ENCODE results near the gene CCDC90B. TPM values are rescaled to one million over a fixed set of nuclear protein-coding genes. Genes with fewer than 3 reads are reported as not detected.
"Not testable (repeated sequence)": the region's sequence is repeated elsewhere in the genome, so short reads cannot be mapped to it uniquely, and the experiment has no call there.

CCDC90B gene, protein sequence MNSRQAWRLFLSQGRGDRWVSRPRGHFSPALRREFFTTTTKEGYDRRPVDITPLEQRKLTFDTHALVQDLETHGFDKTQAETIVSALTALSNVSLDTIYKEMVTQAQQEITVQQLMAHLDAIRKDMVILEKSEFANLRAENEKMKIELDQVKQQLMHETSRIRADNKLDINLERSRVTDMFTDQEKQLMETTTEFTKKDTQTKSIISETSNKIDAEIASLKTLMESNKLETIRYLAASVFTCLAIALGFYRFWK
- total RNA-seq (2012; rRNA removed) = 47.0 and 57.0 TPM in 2 replicates

DNA sequence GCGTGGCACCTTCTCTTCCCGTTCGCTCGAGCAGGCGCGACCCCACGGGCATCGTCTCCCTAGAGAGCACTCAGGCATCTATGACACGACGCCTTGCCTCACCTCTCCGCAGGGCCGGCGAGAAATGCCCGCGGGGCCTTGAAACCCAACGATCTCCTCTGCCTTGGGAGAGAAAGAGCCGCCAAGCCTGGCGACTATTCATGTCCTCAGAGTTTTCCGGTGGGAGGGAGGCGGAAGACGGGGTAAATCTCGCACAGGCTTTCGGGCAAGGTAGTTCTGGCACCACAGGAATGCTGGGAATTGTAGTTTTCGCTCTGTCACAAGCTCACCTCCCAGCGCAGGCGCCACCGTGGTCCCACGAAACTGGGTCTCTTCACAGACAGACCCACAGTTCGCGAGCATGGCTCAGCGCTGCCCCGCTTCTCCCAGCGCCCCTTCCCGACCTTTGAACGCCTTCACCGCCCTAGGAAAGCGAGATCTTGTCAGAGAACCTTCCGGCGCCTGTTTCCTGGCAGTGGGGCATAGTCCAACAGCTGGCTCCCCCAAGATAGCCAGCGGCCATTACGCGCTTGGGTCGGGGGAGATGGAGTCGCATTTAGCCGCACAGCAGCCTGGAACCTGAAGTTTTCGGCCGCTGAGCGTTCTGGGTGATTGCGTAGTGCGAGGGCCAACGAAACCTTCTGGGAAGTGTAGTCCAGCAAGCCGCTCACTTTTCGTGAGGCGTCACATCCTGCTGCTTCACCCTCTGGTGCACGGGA is at the start of gene CCDC90B:
Gene CCDC90B (minus strand): TSS at position 597 of the 758 bp plus-strand sequence. CDS start 395 bp downstream, at position 202.
- peak within 1 kb of the TSS; percentile 93 for H3K9ac ChIP-seq (ENCODE audit: low read depth, low read length)
- peak within 1 kb of the TSS; percentile 85 for H3K4me3 ChIP-seq (ENCODE audit: low read length)
- no peaks in the 10 kb centered on the region for H3K27me3 ChIP-seq (ENCODE audit: control insufficient read depth, insufficient read depth, low read length)
- no peaks in the 10 kb centered on the region for H3K36me3 ChIP-seq (ENCODE audit: insufficient read depth, low read length)
- peak within 1 kb of the TSS; percentile 93 for H3K4me2 ChIP-seq (ENCODE audit: low read length)
- peaks cover 15% of the 10 kb centered on the region for H3K4me1 ChIP-seq (ENCODE audit: control insufficient read depth, insufficient read depth, low read length)
- H3K9me3 ChIP-seq (replicated peaks; ENCODE audit: low read length) = no peaks in the 10 kb centered on the region

DNA sequence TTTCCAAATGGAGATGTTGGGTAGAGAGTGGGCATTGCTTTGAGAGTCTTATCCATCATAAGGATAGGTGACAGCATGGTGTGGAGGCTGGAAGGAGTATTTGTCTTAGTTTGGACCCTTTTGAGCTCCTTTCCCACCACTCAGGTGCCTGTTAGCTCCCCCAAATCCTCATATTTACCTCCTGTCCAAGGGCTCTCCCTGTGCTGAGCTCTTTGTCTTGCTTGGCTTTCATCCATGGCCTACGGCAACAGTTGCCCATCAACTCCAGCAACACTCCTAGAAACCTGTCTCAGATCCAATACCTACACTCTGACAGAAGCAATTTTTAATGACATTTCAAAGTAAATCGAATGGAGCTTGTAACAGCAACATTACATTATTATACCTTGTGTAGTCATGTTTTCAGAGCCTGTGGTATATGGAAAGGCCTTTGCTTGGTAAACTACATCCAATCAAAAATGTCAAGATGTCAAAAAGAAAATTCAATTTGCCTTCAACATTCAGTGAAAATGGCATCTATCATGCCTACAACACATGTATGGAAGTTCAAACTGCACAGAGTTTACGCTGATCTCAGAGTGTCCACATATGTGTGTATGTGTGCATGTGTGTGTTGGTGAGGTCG is 49.4 kb upstream of the CCDC90B start:
- Histone ChIP-seq H3K4me1 (ENCODE audit: control insufficient read depth, insufficient read depth, low read length) (no peaks in the 10 kb centered on the region), H3K36me3 (ENCODE audit: insufficient read depth, low read length) (no peaks in the 10 kb centered on the region), H3K27me3 (ENCODE audit: control insufficient read depth, insufficient read depth, low read length) (no peaks in the 10 kb centered on the region), H3K9ac (ENCODE audit: low read depth, low read length) (no peak overlapping the region), H3K9me3 (replicated peaks; ENCODE audit: low read length) (no peaks in the 10 kb centered on the region), H3K4me2 (ENCODE audit: low read length) (no peak overlapping the region), H3K4me3 (ENCODE audit: low read length) (no peak overlapping the region)

DNA sequence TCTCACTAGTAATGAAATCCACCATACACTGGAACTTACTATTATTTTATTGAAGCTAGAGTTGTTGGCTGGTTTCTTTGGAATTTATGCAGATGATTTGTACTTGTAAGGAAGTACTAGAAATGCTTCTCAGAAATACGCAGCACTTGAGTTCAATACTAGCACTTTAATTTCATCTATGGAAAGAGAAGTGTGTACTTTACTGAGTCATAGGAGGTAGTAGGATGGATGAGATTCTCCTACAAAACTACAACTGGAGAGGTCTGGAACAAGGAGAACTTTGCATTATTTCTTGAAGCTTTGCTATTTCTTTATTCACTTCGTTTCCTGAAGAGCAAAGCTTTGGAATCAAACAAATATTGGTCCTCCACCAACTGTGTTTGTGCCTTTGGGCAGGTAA is 44.1 kb upstream of the CCDC90B start:
- Histone ChIP-seq H3K4me2 (ENCODE audit: low read length) (no peak overlapping the region), H3K27me3 (ENCODE audit: control insufficient read depth, insufficient read depth, low read length) (no peaks in the 10 kb centered on the region), H3K9ac (ENCODE audit: low read depth, low read length) (no peak overlapping the region), H3K9me3 (replicated peaks; ENCODE audit: low read length) (no peaks in the 10 kb centered on the region), H3K4me1 (ENCODE audit: control insufficient read depth, insufficient read depth, low read length) (no peaks in the 10 kb centered on the region), H3K36me3 (ENCODE audit: insufficient read depth, low read length) (no peaks in the 10 kb centered on the region), H3K4me3 (ENCODE audit: low read length) (no peak overlapping the region)

DNA sequence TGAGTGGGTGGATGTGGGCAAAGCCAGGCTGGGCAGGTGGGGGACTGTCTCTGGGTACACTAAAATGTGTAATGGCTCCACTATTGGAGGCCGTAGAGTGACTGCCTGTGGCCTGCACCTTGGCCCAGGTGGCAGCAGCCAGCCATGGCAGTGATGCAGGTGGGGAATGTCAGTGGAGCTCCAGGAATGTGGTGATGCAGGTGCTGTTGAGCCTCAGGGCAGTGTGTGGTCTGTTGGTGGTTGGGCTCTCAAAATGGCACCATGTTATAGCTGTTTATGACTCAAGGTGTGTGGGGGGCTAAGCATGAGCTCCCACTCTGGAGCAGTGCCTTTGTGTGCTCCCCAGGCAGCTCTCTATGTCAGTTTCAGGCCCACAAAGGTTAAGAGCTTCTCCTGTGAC is 40.2 kb upstream of the CCDC90B start:
- Histone ChIP-seq H3K4me1 (ENCODE audit: control insufficient read depth, insufficient read depth, low read length) (no peaks in the 10 kb centered on the region), H3K27me3 (ENCODE audit: control insufficient read depth, insufficient read depth, low read length) (peaks cover 4% of the 10 kb centered on the region), H3K4me2 (ENCODE audit: low read length) (no peak overlapping the region), H3K4me3 (ENCODE audit: low read length) (no peak overlapping the region), H3K9ac (ENCODE audit: low read depth, low read length) (no peak overlapping the region), H3K36me3 (ENCODE audit: insufficient read depth, low read length) (no peaks in the 10 kb centered on the region), H3K9me3 (replicated peaks; ENCODE audit: low read length) (no peaks in the 10 kb centered on the region)

DNA sequence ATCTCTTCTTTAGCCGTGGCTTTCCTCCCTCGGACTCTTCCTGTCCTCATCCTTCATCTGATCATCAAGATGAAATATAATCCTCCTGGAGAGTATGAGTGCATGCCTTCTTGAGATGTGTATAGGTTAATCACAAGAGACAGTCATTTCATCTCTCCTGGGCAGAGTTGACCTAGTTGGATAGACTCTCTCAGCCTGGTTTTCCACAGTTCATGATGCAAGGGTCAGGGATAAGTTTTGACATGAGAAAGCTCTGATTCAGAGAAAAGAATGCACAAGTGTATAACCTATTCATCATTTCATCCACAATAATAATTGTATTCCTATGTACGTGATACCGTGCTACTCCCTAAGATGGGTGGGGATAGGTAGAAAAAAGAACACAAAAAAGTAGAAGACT is 33.2 kb upstream of the CCDC90B start:
- H3K4me2 ChIP-seq (ENCODE audit: low read length) = no peak overlapping the region
- H3K27me3 ChIP-seq (ENCODE audit: control insufficient read depth, insufficient read depth, low read length) = peaks cover 4% of the 10 kb centered on the region
- no peak overlapping the region for H3K4me3 ChIP-seq (ENCODE audit: low read length)
- H3K9ac ChIP-seq (ENCODE audit: low read depth, low read length) = no peak overlapping the region
- no peaks in the 10 kb centered on the region for H3K4me1 ChIP-seq (ENCODE audit: control insufficient read depth, insufficient read depth, low read length)
- H3K36me3 ChIP-seq (ENCODE audit: insufficient read depth, low read length) = no peaks in the 10 kb centered on the region
- no peaks in the 10 kb centered on the region for H3K9me3 ChIP-seq (replicated peaks; ENCODE audit: low read length)

DNA sequence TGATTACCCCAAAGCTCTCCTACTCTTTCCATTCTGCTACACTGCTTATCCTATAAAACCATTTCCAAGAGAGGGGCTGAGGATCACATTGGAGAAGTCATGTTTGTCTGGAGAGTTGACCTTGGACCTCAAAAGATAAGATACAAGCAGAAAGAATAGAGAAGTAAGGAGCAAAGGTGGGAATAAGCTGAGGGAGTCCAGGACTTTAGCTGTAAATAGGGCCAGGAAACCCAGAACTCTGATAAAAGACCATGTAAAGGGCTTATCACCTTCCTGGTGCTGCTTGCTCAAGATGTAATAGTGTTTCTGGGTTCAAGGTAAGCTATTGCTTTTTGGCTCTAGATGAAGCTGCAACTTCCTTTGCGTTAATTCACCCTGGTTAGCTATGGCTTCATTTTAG is 32.8 kb upstream of the CCDC90B start:
- no peaks in the 10 kb centered on the region for H3K36me3 ChIP-seq (ENCODE audit: insufficient read depth, low read length)
- H3K4me3 ChIP-seq (ENCODE audit: low read length) = no peak overlapping the region
- no peak overlapping the region for H3K4me2 ChIP-seq (ENCODE audit: low read length)
- no peaks in the 10 kb centered on the region for H3K4me1 ChIP-seq (ENCODE audit: control insufficient read depth, insufficient read depth, low read length)
- no peaks in the 10 kb centered on the region for H3K9me3 ChIP-seq (replicated peaks; ENCODE audit: low read length)
- no peak overlapping the region for H3K9ac ChIP-seq (ENCODE audit: low read depth, low read length)
- H3K27me3 ChIP-seq (ENCODE audit: control insufficient read depth, insufficient read depth, low read length) = peaks cover 4% of the 10 kb centered on the region

DNA sequence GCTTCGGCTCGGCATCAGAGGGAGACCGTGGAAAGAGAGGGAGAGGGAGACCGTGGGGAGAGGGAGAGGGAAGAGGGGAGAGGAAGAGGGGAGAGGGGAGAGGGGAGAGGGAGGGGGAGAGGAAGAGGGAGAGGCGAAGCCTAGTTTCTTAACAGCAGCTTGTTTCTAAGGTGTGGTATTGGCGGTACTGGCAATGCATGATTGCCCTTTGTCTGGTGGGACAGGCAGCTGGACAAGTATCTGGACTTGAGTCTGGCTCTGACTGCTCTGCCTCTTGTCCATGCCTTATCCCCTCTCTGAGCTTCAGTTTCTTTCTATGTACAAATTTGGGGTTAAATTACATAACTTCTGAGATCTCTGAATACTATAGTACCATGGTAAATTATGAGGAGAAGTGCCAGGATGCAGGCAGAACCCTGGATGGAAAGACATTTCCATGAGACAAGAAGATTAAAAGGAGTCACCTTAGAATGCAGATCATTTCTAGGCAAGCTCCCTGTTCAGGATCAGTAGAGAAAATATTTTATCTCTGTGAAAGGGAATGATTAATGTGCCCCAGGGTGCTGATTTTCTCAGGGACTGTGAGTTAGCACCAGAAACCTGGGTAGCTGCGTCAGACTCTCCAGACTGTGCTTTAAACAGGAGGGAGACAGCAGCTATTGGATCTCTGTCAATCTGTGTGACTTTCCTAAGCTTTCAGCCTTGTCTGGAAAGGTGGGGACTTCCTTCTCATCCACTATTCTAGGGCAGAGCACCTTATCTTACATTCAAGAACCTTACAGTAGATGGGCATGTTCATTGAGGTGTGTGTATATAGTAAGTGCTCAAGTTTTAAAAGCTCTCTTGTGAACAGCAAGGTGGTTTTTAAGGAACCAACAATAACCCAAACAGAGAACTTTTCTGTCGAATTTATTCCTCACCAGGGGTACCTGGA is 31.9 kb upstream of the CCDC90B start:
- Histone ChIP-seq H3K36me3 (ENCODE audit: insufficient read depth, low read length) (no peaks in the 10 kb centered on the region), H3K4me2 (ENCODE audit: low read length) (no peak overlapping the region), H3K9ac (ENCODE audit: low read depth, low read length) (no peak overlapping the region), H3K4me1 (ENCODE audit: control insufficient read depth, insufficient read depth, low read length) (no peaks in the 10 kb centered on the region), H3K9me3 (replicated peaks; ENCODE audit: low read length) (no peaks in the 10 kb centered on the region), H3K27me3 (ENCODE audit: control insufficient read depth, insufficient read depth, low read length) (peaks cover 4% of the 10 kb centered on the region), H3K4me3 (ENCODE audit: low read length) (no peak overlapping the region)

DNA sequence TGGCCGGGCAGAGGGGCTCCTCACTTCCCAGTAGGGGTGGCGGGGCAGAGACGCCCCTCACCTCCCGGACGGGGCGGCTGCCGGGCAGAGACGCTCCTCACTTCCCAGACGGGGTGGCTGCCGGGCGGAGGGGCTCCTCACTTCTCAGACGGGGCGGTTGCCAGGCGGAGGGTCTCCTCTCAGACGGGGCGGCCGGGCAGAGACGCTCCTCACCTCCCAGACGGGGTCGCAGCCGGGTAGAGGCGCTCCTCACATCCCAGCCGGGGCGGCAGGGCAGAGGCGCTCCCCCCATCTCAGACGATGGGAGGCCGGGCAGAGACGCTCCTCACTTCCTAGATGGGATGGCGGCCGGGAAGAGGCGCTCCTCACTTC is 30.7 kb upstream of the CCDC90B start:
- H3K4me1 ChIP-seq (ENCODE audit: control insufficient read depth, insufficient read depth, low read length); H3K4me3 ChIP-seq (ENCODE audit: low read length); H3K4me2 ChIP-seq (ENCODE audit: low read length); H3K9ac ChIP-seq (ENCODE audit: low read depth, low read length); H3K27me3 ChIP-seq (ENCODE audit: control insufficient read depth, insufficient read depth, low read length); H3K36me3 ChIP-seq (ENCODE audit: insufficient read depth, low read length); H3K9me3 ChIP-seq (replicated peaks; ENCODE audit: low read length): not testable (repeated sequence)

DNA sequence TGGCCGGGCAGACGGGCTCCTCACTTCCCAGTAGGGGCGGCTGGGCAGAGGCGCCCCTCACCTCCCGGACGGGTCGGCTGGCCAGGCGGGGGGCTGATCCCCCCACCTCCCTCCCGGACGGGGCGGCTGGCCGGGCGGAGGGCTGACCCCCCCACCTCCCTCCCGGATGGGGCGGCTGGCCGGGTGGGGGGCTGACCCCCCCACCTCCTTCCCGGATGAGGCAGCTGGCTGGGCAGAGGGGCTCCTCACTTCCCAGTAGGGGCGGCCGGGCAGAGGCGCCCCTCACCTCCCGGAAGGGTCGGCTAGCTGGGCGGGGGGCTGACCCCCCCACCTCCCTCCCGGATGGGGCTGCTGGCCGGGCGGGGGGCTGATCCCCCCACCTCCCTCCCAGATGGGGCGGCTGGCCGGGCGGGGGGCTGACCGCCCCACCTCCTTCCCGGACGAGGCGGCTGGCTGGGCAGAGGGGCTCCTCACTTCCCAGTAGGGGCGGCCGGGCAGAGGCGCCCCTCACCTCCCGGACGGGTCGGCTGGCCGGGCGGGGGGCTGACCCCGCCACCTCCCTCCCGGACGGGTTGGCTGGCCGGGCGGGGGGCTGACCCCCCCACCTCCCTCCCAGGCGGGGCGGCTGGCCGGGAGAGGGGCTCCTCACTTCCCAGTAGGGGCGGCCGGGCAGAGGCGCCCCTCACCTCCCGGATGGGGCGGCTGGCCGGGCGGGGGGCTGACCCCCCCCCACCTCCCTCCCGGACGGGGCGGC is 30.2 kb upstream of the CCDC90B start:
- not testable (repeated sequence) for H3K4me1 ChIP-seq (ENCODE audit: control insufficient read depth, insufficient read depth, low read length); H3K9me3 ChIP-seq (replicated peaks; ENCODE audit: low read length); H3K36me3 ChIP-seq (ENCODE audit: insufficient read depth, low read length); H3K27me3 ChIP-seq (ENCODE audit: control insufficient read depth, insufficient read depth, low read length); H3K9ac ChIP-seq (ENCODE audit: low read depth, low read length); H3K4me3 ChIP-seq (ENCODE audit: low read length); H3K4me2 ChIP-seq (ENCODE audit: low read length)

DNA sequence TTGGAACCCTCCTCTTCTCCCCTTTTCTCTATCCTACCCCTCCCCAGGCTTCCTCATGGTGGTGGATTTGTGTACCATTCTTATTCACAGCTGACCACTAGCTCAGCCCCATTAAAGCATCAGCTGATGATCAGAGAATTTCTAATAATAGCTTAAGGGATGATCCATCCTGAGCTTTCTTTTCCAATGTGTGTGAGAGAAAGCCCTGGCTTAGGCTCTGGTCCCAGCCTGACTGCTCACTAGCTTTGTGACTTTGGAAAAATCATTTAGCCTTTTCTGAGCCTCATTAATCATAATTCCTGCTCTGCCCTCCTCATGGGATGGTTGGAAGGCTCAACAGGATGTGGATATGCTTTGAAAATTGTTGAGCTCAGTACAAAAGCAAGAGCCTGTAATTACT is 26.3 kb upstream of the CCDC90B start:
- H3K36me3 ChIP-seq (ENCODE audit: insufficient read depth, low read length) = no peaks in the 10 kb centered on the region
- no peak overlapping the region for H3K9ac ChIP-seq (ENCODE audit: low read depth, low read length)
- H3K4me1 ChIP-seq (ENCODE audit: control insufficient read depth, insufficient read depth, low read length) = no peaks in the 10 kb centered on the region
- H3K27me3 ChIP-seq (ENCODE audit: control insufficient read depth, insufficient read depth, low read length) = peaks cover 3% of the 10 kb centered on the region
- no peak overlapping the region for H3K4me3 ChIP-seq (ENCODE audit: low read length)
- H3K9me3 ChIP-seq (replicated peaks; ENCODE audit: low read length) = no peaks in the 10 kb centered on the region
- H3K4me2 ChIP-seq (ENCODE audit: low read length) = no peak overlapping the region
